ENCODE measurements around the gene DTD1. TPM values are rescaled to one million over a fixed set of nuclear protein-coding genes. Genes with fewer than 3 reads are reported as not detected.

The DTD1 gene
- total RNA-seq, 1 experiment from 2014 or later: 109 TPM

- H3K4me3 Mint-ChIP-seq (ENCODE audit: unreplicated experiment): no peak overlapping the region
- ChIA-PET POLR2A (interaction anchor here (0.6 kb wide), 1 partner anchor 127 kb away, joined by 3 read pairs; no protein-coding TSS in a partner anchor), CTCF (no interaction called here)
Observed at GRCh38 chr20:18666803-18667415, 79.1 kb downstream of the DTD1 start.

DNA sequence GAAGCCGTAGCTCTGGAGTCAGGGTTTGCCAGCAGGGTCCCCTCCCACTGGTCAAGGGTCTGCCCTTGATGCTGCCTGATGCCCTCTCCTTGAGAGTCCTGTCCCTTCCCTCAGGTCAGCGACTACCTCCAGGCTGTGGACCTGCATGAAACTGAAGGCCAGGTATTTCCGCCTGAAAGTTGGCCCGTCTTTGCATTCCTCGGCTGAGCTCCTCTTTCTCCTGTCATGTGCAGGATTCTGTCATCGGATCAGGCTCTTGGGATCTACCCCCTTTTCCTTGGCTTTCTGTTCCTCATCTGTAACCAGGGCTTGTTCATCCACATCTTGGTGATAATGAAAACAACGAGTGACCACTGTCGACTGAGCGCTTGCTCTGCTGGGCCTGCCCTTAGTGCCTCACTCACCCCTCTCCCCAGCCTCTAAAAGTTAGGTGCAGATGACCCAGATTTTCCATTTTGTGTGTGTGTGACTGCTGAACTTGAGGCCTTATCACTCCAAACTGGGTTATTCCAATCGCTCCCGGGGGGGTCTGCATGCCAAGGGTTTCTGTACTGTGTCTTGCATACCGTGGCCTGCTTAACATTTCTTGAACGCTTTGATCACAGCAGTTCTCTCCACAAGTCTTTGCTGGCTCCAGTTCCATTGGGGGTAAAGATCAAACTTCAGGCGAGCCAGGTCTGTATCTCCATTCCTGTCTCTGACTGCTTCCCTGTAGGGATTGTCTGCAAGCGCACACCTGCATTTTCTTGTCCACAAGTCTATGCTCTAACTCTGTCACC lies 81.6 kb downstream of the DTD1 start:
- CTCF ChIA-PET: interaction anchor here (1.0 kb wide), 1 partner anchor 84 kb away, joined by 7 read pairs; no protein-coding TSS in a partner anchor
- Mint-ChIP-seq H3K9me3 (ENCODE audit: unreplicated experiment) (no peaks in the 10 kb centered on the region), H3K4me3 (ENCODE audit: unreplicated experiment) (no peak overlapping the region), H3K36me3 (ENCODE audit: insufficient read depth, unreplicated experiment) (no peaks in the 10 kb centered on the region), H3K4me1 (ENCODE audit: low read depth, unreplicated experiment) (no peaks in the 10 kb centered on the region), H3K27ac (ENCODE audit: unreplicated experiment) (peak overlapping the region; percentile 1), H3K27me3 (ENCODE audit: insufficient read depth, unreplicated experiment) (no peaks in the 10 kb centered on the region)
- no TSS peak for BruUV-seq (replicated peaks)
- H3K36me3 ChIP-seq (ENCODE audit: control insufficient read depth, insufficient read depth, low read length): no peaks in the 10 kb centered on the region
- H3K4me1 ChIP-seq: peaks cover 4% of the 10 kb centered on the region; the same call in 1 of the 2 replicates
- no peak overlapping the region for H3K4me3 ChIP-seq (ENCODE audit: low read depth, low read length)
- DNase-seq: peak; percentile 25 to 53
- no peaks in the 10 kb centered on the region for H3K27me3 ChIP-seq (replicated peaks; ENCODE audit: control insufficient read depth, insufficient read depth, low read length)
- POLR2A ChIA-PET: no interaction called here
- TF ChIP-seq CTCF (IDR thresholded peaks at IDR 0.05; ENCODE audit: insufficient read depth in 1 of 2, low read depth in 1 of 2, low read length in 1 of 2, severe bottlenecking in 1 of 2, unreplicated experiment in 1 of 2): no peak
- no peaks in the 10 kb centered on the region for H3K9me3 ChIP-seq
- intact Hi-C loops (cut with micrococcal nuclease; ENCODE audit: unreplicated experiment): loop anchor here (5.0 kb wide), 1 partner anchor 37 kb away; no protein-coding TSS in a partner anchor

More at GRCh38 chr20:18666803-18667415, 79.1 kb downstream of the DTD1 start:
- no peak for TF ChIP-seq CTCF (IDR thresholded peaks at IDR 0.05; ENCODE audit: insufficient read depth in 1 of 2, low read depth in 1 of 2, low read length in 1 of 2, severe bottlenecking in 1 of 2, unreplicated experiment in 1 of 2)
- Mint-ChIP-seq H3K4me1 (ENCODE audit: low read depth, unreplicated experiment) (no peaks in the 10 kb centered on the region), H3K36me3 (ENCODE audit: insufficient read depth, unreplicated experiment) (no peaks in the 10 kb centered on the region), H3K27ac (ENCODE audit: unreplicated experiment) (no peak overlapping the region), H3K9me3 (ENCODE audit: unreplicated experiment) (no peaks in the 10 kb centered on the region), H3K27me3 (ENCODE audit: insufficient read depth, unreplicated experiment) (no peaks in the 10 kb centered on the region)
- Histone ChIP-seq H3K27me3 (replicated peaks; ENCODE audit: control insufficient read depth, insufficient read depth, low read length) (no peaks in the 10 kb centered on the region), H3K4me3 (ENCODE audit: low read depth, low read length) (no peak overlapping the region), H3K4me1 (peaks cover 4% of the 10 kb centered on the region; the same call in 1 of the 2 replicates), H3K36me3 (ENCODE audit: control insufficient read depth, insufficient read depth, low read length) (no peaks in the 10 kb centered on the region), H3K9me3 (no peaks in the 10 kb centered on the region)
- intact Hi-C loops (cut with micrococcal nuclease; ENCODE audit: unreplicated experiment): loop anchor here (5.0 kb wide), 1 partner anchor 35 kb away; no protein-coding TSS in a partner anchor
- BruUV-seq (replicated peaks): no TSS peak
- no peak for DNase-seq

- no peak for TF ChIP-seq CTCF (IDR thresholded peaks at IDR 0.05; ENCODE audit: insufficient read depth in 1 of 2, low read depth in 1 of 2, low read length in 1 of 2, severe bottlenecking in 1 of 2, unreplicated experiment in 1 of 2)
- H3K4me3 Mint-ChIP-seq (ENCODE audit: unreplicated experiment): no peak overlapping the region
- no peaks in the 10 kb centered on the region for H3K9me3 ChIP-seq
- no peak for DNase-seq
- no peak overlapping the region for H3K27ac Mint-ChIP-seq (ENCODE audit: unreplicated experiment)
- CTCF ChIA-PET: no interaction called here
- POLR2A ChIA-PET: no interaction called here
- H3K4me1 ChIP-seq: peaks cover 4% of the 10 kb centered on the region; the same call in 1 of the 2 replicates
- H3K36me3 Mint-ChIP-seq (ENCODE audit: insufficient read depth, unreplicated experiment): no peaks in the 10 kb centered on the region
- H3K9me3 Mint-ChIP-seq (ENCODE audit: unreplicated experiment): no peaks in the 10 kb centered on the region
- intact Hi-C loops (cut with micrococcal nuclease; ENCODE audit: unreplicated experiment): no loop called here
- H3K4me1 Mint-ChIP-seq (ENCODE audit: low read depth, unreplicated experiment): no peaks in the 10 kb centered on the region
- no TSS peak for BruUV-seq (replicated peaks)
- H3K36me3 ChIP-seq (ENCODE audit: control insufficient read depth, insufficient read depth, low read length): no peaks in the 10 kb centered on the region
- H3K4me3 ChIP-seq (ENCODE audit: low read depth, low read length): no peak overlapping the region
- H3K27me3 Mint-ChIP-seq (ENCODE audit: insufficient read depth, unreplicated experiment): no peaks in the 10 kb centered on the region
- H3K27me3 ChIP-seq (replicated peaks; ENCODE audit: control insufficient read depth, insufficient read depth, low read length): no peaks in the 10 kb centered on the region
Observed at GRCh38 chr20:18671203-18671710, 83.4 kb downstream of the DTD1 start.

Measured in Caco-2 (cell line).